MV-4-11 (cell line): ENCODE results near the gene CALHM3.

ENCODE experiments used
- DNase-seq: peaks from one replicate; lab custom pipeline; 2025; lab: John Stamatoyannopoulos, UW

Gene CALHM3

GRCh38 chr10:103449208-103450144 is 29.6 kb downstream of the CALHM3 start:
- peak; percentile 30 for DNase-seq

DNA sequence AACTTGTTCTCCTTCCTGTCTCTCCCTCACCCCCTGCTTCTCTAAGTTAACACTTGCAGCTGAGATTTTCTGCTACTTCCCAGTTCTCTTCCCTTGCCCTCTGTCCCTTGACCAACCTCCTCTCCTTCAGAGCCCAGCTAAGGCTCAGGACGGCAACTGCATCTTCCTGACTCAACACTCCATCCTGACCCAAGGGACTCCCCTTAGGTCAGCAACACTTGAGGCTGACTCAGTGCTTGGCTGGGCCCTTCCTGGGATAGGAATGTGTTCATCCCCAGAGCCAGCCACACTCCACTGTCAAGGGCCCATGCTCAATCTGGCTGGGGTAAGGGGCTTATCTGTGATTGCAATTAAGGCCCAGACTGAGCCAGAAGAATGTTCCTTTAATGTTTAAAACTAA is 30.3 kb downstream of the CALHM3 start:
- DNase-seq, result no peak

GRCh38 chr10:103447187-103447586 is 31.9 kb downstream of the CALHM3 start:
- no peak for DNase-seq

GRCh38 chr10:103445767-103446567 is 33.1 kb downstream of the CALHM3 start:
- no peak for DNase-seq

- no peak for DNase-seq
Observed at GRCh38 chr10:103445366-103445765, 33.7 kb downstream of the CALHM3 start.

GRCh38 chr10:103444478-103444877 is 34.6 kb downstream of the CALHM3 start:
- no peak for DNase-seq

GRCh38 chr10:103443475-103444185 is 35.4 kb downstream of the CALHM3 start:
- DNase-seq, result no peak

DNA sequence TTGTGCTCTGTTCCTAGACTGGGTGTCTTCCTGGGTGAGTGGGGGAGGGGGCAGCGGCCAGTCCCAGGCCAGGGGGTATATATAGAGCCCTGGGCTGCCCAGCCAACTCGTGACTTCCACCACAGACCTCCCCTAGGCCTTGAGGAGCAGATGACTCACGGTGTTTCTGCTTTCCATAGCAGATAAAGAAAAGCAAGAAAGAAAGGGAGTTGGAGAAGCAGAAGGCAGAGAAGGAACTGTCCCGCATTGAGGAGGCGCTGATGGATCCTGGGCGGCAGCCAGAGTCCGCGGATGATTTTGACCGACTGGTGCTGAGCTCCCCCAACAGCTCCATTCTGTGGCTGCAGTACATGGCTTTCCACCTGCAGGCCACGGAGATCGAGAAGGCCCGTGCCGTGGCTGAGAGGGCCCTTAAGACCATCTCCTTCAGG is 37.0 kb downstream of the CALHM3 start:
- DNase-seq, result peak; percentile 84

DNA sequence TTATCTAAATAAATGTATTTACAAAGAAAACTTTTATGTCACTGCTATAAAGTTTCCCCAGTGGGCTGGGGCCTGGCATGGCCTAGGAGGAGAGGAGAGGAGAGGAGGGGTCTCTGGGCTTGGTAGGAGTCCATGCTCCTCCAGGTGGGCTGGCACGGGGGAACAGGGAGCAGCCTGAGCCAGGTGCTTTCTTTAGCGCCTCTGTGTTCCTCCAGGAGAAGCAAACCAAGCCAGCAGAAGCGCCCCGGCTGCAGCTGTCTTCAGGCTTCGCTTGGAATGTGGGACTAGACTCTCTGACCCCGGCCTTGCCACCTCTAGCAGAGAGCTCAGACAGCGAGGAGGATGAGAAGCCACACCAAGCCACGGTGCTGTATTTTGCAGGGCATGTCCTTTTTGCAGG is 37.4 kb downstream of the CALHM3 start:
- DNase-seq, result no peak

DNA sequence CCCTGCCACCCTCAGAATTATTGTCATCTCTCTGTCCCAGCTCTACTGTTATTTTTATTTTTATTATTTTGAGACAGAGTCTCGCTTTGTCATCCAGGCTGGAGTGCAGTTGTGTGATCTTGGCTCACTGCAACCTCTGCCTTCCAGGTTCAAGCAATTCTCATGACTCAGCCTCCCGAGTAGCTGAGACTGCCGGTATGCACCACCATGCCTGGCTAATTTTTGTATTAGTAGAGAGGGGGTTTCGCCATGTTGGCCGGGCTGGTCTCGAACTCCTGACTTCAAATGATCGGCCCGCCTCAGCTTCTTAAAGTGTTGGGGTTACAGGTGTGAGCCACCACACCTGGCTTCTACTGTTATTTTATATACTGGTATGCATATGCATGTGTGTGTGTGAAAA is 37.8 kb downstream of the CALHM3 start:
- DNase-seq, result no peak

DNA sequence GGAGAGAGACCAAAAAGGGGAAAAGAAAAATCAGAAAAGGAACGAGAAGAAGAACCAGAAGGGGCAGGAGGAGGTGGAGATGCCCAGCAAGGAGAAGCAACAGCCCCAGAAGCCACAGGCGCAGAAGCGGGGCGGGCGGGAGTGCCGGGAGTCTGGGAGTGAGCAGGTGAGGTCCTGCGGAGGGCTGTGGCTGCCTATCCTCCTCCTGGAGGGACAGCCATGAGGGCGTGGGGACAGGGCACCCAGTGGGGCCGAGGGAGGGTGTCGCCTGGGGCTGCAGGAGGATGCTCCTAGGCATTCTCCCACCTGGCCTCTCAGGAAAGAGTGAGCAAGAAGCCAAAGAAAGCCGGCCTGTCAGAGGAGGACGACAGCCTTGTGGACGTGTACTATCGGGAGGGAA is 38.6 kb downstream of the CALHM3 start:
- no peak for DNase-seq

DNA sequence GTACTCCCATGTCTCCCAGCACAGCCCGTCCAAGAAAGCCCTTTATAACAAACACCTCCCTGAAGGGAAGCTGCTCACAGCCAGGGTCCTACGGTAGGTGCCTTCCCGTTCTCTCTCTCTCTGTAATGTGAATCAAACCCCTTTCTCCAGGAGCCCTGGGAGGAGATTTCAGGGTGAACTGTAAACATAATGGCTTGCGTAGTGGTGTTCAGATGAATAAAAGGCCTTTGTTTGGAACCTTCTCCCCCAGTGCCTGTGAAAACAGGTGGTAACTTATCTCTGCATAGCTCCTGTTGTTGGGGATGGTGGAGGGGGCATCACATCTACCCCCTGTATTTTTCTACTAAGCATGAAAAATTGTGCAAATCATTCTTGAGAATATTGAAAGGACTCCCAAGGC is 39.3 kb downstream of the CALHM3 start:
- DNase-seq, result no peak

GRCh38 chr10:103433858-103434257 is 45.2 kb downstream of the CALHM3 start:
- peak; percentile 41 for DNase-seq

GRCh38 chr10:103431902-103432301 is 47.1 kb downstream of the CALHM3 start:
- DNase-seq, result no peak

DNA sequence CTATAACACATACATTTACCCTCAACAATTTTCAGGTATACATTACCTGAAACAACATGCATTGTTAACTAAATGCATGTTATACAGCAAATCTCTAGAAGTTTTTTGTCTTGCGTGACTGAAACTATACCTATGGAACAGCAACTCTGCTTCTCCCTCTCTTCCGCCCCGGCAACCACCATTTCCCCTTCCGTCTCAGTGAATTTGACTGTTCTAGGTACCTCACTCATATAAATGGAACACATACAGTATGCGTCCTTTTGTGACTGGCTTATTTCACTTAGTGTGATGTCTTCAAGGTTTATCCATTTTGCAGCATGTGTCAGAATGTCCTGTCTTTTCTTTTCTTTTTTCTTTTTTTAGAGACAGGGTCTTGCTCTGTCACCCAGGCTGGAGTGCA is 49.4 kb downstream of the CALHM3 start:
- no peak for DNase-seq

GRCh38 chr10:103428989-103429643 is 49.9 kb downstream of the CALHM3 start:
- no peak for DNase-seq

GRCh38 chr10:103427866-103428265 is 51.2 kb downstream of the CALHM3 start:
- DNase-seq, result no peak

DNA sequence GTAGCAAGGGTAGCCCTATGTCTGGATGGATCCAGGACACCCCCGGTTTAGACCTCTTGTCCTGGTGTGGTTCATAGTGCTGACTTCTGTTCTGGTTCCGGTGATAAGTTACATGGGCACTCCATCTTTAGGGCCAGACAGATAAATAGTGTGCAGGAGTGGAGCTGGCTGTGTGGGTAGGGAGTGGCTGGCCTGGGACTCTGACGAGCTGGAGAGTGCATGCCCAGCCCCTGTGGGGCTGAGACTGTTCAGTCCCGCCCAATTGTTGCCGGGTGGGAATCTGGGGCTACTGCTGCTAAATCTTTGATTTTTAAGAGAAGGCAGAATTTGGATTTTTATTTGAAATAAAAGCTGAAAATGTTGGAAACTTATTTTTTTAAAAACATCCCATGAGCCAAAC is 55.3 kb downstream of the CALHM3 start:
- no peak for DNase-seq
